ENCODE data around the gene VAV3. TPM values are rescaled to one million over a fixed set of nuclear protein-coding genes. Genes with fewer than 3 reads are reported as not detected.
A peak's percentile ranks its signal among the peaks of the same experiment; 100 is the strongest.

VAV3 gene
- total RNA-seq, 2 experiments from 2014 or later = 1.3 to 1.9 TPM

- no peak for ATAC-seq
- no peak for DNase-seq
- intact Hi-C loops (cut with DNase I, micrococcal nuclease) = no loop called here
- Mint-ChIP-seq H3K9me3 (ENCODE audit: low read depth) (no peaks in the 10 kb centered on the region), H3K4me3 (no peak overlapping the region), H3K27ac (no peak overlapping the region), H3K4me1 (peaks cover 14% of the 10 kb centered on the region), H3K27me3 (peaks cover 2% of the 10 kb centered on the region), H3K36me3 (ENCODE audit: low read depth) (no peaks in the 10 kb centered on the region)
- ChIA-PET CTCF (no interaction called here), POLR2A (no interaction called here)
These were observed 154.6 kb downstream of the VAV3 start for GRCh38 chr1:107810291-107810951.

GRCh38 chr1:107807855-107808254, 157.1 kb downstream of the VAV3 start:
- ChIA-PET CTCF (interaction anchor here (0.7 kb wide), 1 partner anchor 141 kb away, joined by 3 read pairs; no protein-coding TSS in a partner anchor), POLR2A (no interaction called here)
- H3K27ac Mint-ChIP-seq = no peak overlapping the region
- no peak overlapping the region for H3K4me3 Mint-ChIP-seq
- peaks cover 2% of the 10 kb centered on the region for H3K27me3 Mint-ChIP-seq
- intact Hi-C loops (cut with DNase I, micrococcal nuclease) = no loop called here
- H3K4me1 Mint-ChIP-seq = peaks cover 38% of the 10 kb centered on the region
- no peaks in the 10 kb centered on the region for H3K36me3 Mint-ChIP-seq (ENCODE audit: low read depth)
- ATAC-seq (no peak), DNase-seq (no peak)
- H3K9me3 Mint-ChIP-seq (ENCODE audit: low read depth) = no peaks in the 10 kb centered on the region

DNA sequence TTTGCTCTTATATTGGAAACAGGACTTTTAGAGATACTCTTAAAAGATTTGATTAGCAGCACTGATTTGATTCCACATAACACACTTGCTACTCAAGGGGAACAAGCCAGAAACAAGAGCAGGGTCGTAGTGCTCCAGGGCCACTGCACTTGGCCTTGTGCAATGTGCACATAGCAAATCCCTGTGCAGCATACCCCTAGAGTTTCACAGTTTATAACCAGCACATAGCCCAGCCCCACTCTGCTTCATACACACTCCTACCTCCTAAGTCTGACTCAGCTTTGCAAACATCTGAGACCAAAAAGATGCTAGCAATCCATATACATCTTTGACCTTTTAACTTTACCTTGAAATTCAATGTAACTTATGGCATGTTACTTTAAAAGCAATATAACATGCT, 157.6 kb downstream of the VAV3 start:
- Mint-ChIP-seq H3K27ac (no peak overlapping the region), H3K4me3 (no peak overlapping the region), H3K27me3 (peaks cover 2% of the 10 kb centered on the region), H3K9me3 (ENCODE audit: low read depth) (no peaks in the 10 kb centered on the region), H3K4me1 (peaks cover 38% of the 10 kb centered on the region), H3K36me3 (ENCODE audit: low read depth) (no peaks in the 10 kb centered on the region)
- intact Hi-C loops (cut with DNase I, micrococcal nuclease) = no loop called here
- CTCF ChIA-PET = no interaction called here
- ATAC-seq = no peak
- no peak for DNase-seq
- POLR2A ChIA-PET = no interaction called here

DNA sequence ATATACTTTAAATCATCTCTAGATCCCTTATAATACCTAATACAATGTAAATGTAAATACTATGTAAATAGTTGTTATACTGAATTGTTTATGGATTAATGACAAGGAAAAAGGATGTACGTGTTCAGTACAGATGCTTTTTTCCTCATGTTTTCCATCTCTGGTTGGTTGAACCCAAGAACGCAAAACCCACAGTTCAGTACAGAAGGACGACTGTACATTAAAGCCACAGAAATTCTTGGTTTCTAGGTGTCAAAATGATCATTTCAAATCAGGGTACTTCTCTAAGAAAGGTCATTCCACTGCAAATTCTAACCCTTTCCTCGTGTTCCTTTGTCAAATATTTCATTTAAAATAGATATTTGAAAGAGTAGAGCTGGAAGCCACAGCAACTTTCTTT, 158.1 kb downstream of the VAV3 start:
- CTCF ChIA-PET = no interaction called here
- DNase-seq = no peak
- H3K4me3 Mint-ChIP-seq = no peak overlapping the region
- H3K36me3 Mint-ChIP-seq (ENCODE audit: low read depth) = no peaks in the 10 kb centered on the region
- peaks cover 38% of the 10 kb centered on the region for H3K4me1 Mint-ChIP-seq
- intact Hi-C loops (cut with DNase I, micrococcal nuclease) = no loop called here
- POLR2A ChIA-PET = no interaction called here
- no peak overlapping the region for H3K27ac Mint-ChIP-seq
- no peak for ATAC-seq
- no peaks in the 10 kb centered on the region for H3K9me3 Mint-ChIP-seq (ENCODE audit: low read depth)
- peaks cover 2% of the 10 kb centered on the region for H3K27me3 Mint-ChIP-seq

- Mint-ChIP-seq H3K4me1 (peaks cover 32% of the 10 kb centered on the region), H3K27ac (peak overlapping the region; percentile 74)
These were observed 160.2 kb downstream of the VAV3 start for GRCh38 chr1:107804741-107805140.

GRCh38 chr1:107804134-107804533, 160.8 kb downstream of the VAV3 start:
- H3K9me3 Mint-ChIP-seq (ENCODE audit: low read depth) = no peaks in the 10 kb centered on the region
- peaks cover 33% of the 10 kb centered on the region for H3K4me1 Mint-ChIP-seq
- ChIA-PET CTCF (no interaction called here), POLR2A (no interaction called here)
- peak; percentile 74 for ATAC-seq
- no peak for DNase-seq
- no peaks in the 10 kb centered on the region for H3K36me3 Mint-ChIP-seq (ENCODE audit: low read depth)
- H3K4me3 Mint-ChIP-seq = no peak overlapping the region
- no peaks in the 10 kb centered on the region for H3K27me3 Mint-ChIP-seq
- intact Hi-C loops (cut with DNase I, micrococcal nuclease) = no loop called here
- peak overlapping the region; percentile 5 for H3K27ac Mint-ChIP-seq

More at GRCh38 chr1:107804741-107805140, 160.2 kb downstream of the VAV3 start:
- no peak for ATAC-seq
- Mint-ChIP-seq H3K9me3 (ENCODE audit: low read depth) (no peaks in the 10 kb centered on the region), H3K27me3 (no peaks in the 10 kb centered on the region), H3K36me3 (ENCODE audit: low read depth) (no peaks in the 10 kb centered on the region), H3K4me3 (no peak overlapping the region)
- CTCF ChIA-PET = interaction anchor here (0.7 kb wide), 1 partner anchor 23 kb away, joined by 3 read pairs; no protein-coding TSS in a partner anchor
- POLR2A ChIA-PET = no interaction called here
- intact Hi-C loops (cut with DNase I, micrococcal nuclease) = no loop called here
- no peak for DNase-seq

DNA sequence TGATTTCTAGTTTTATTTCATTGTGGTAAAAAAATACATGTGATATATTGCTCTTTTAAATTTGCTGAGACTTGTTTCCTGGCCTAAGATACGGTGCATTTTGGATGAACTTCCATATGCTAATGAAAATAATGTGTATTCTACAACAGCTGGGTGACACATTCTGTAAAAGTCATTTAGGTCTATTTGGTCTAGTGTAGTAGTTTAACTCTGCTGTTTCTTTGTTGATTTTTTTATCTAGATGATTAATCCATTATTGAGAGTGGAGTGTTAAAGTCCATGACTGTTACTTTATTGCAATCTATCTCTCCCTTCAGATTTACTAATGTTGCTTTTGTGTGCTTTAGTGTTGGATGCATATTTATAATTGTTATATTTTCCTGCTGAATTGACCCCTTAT, 161.4 kb downstream of the VAV3 start:
- H3K4me3 Mint-ChIP-seq = no peak overlapping the region

GRCh38 chr1:107802654-107803053, 162.3 kb downstream of the VAV3 start:
- ATAC-seq = no peak
- no peak overlapping the region for H3K27ac Mint-ChIP-seq
- H3K9me3 Mint-ChIP-seq (ENCODE audit: low read depth) = no peaks in the 10 kb centered on the region
- intact Hi-C loops (cut with DNase I, micrococcal nuclease) = no loop called here
- ChIA-PET CTCF (no interaction called here), POLR2A (no interaction called here)
- H3K4me3 Mint-ChIP-seq = no peak overlapping the region
- no peaks in the 10 kb centered on the region for H3K36me3 Mint-ChIP-seq (ENCODE audit: low read depth)
- H3K4me1 Mint-ChIP-seq = peaks cover 33% of the 10 kb centered on the region
- no peaks in the 10 kb centered on the region for H3K27me3 Mint-ChIP-seq
- no peak for DNase-seq

More for the DNA sequence above, 161.4 kb downstream of the VAV3 start:
- Mint-ChIP-seq H3K4me1 (peaks cover 33% of the 10 kb centered on the region), H3K27ac (no peak overlapping the region), H3K9me3 (ENCODE audit: low read depth) (no peaks in the 10 kb centered on the region), H3K27me3 (no peaks in the 10 kb centered on the region), H3K36me3 (ENCODE audit: low read depth) (no peaks in the 10 kb centered on the region)
- intact Hi-C loops (cut with DNase I, micrococcal nuclease) = no loop called here
- DNase-seq (no peak), ATAC-seq (no peak)
- ChIA-PET CTCF (no interaction called here), POLR2A (no interaction called here)

DNA sequence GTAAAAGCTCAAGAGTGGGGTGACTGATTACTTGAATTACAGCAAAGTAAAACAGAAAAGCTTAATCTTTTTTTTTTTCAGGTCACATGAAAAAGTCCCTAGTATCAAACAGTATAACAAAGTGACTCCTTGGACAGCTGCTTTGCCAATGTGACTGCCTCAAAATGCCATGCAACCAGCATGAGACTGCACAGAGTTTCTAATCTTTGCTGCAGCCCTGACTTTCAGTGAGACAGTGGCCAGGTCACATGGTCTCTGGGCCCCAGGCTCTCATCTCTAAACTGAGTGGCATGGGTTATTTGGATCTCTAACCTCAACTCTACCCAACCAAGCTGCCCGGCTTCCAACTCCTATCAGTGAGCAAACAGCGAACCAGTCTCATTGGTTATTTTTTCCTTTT, 169.0 kb downstream of the VAV3 start:
- H3K4me3 Mint-ChIP-seq = no peak overlapping the region
- H3K27ac Mint-ChIP-seq = peak overlapping the region; percentile 48
- peak; percentile 72 for ATAC-seq
- no peaks in the 10 kb centered on the region for H3K36me3 Mint-ChIP-seq (ENCODE audit: low read depth)
- POLR2A ChIA-PET = no interaction called here
- peaks cover 31% of the 10 kb centered on the region for H3K4me1 Mint-ChIP-seq
- no peaks in the 10 kb centered on the region for H3K9me3 Mint-ChIP-seq (ENCODE audit: low read depth)
- intact Hi-C loops (cut with DNase I, micrococcal nuclease) = no loop called here
- DNase-seq = peak; percentile 18
- CTCF ChIA-PET = interaction anchor here (0.6 to 5.0 kb wide), 3 partner anchors 13 to 324 kb away, joined by 3 to 39 read pairs (median 3); no protein-coding TSS in a partner anchor
- no peaks in the 10 kb centered on the region for H3K27me3 Mint-ChIP-seq

GRCh38 chr1:107795441-107795840, 169.5 kb downstream of the VAV3 start:
- H3K4me3 Mint-ChIP-seq = no peak overlapping the region
- POLR2A ChIA-PET = no interaction called here
- peak; percentile 48 for ATAC-seq

GRCh38 chr1:107794571-107794970, 170.4 kb downstream of the VAV3 start:
- Mint-ChIP-seq H3K27ac (no peak overlapping the region), H3K9me3 (ENCODE audit: low read depth) (no peaks in the 10 kb centered on the region), H3K27me3 (no peaks in the 10 kb centered on the region), H3K4me3 (no peak overlapping the region), H3K36me3 (ENCODE audit: low read depth) (no peaks in the 10 kb centered on the region), H3K4me1 (peaks cover 37% of the 10 kb centered on the region)
- CTCF ChIA-PET = interaction anchor here (1.3 to 5.0 kb wide), 3 partner anchors 11 to 333 kb away, joined by 3 to 39 read pairs (median 5); no protein-coding TSS in a partner anchor
- ATAC-seq = no peak
- DNase-seq = no peak
- POLR2A ChIA-PET = no interaction called here
- intact Hi-C loops (cut with DNase I, micrococcal nuclease) = loop anchor here in 1 of 2 experiments (5.0 kb wide), 1 partner anchor 88 kb away; no protein-coding TSS in a partner anchor

More at GRCh38 chr1:107795441-107795840, 169.5 kb downstream of the VAV3 start:
- H3K27ac Mint-ChIP-seq = peak overlapping the region; percentile 48
- no peak for DNase-seq
- CTCF ChIA-PET = interaction anchor here (0.6 to 5.0 kb wide), 4 partner anchors 12 to 325 kb away, joined by 3 to 39 read pairs (median 3); no protein-coding TSS in a partner anchor
- no peaks in the 10 kb centered on the region for H3K27me3 Mint-ChIP-seq
- H3K4me1 Mint-ChIP-seq = peaks cover 33% of the 10 kb centered on the region
- H3K9me3 Mint-ChIP-seq (ENCODE audit: low read depth) = no peaks in the 10 kb centered on the region
- H3K36me3 Mint-ChIP-seq (ENCODE audit: low read depth) = no peaks in the 10 kb centered on the region
- intact Hi-C loops (cut with DNase I, micrococcal nuclease) = no loop called here

DNA sequence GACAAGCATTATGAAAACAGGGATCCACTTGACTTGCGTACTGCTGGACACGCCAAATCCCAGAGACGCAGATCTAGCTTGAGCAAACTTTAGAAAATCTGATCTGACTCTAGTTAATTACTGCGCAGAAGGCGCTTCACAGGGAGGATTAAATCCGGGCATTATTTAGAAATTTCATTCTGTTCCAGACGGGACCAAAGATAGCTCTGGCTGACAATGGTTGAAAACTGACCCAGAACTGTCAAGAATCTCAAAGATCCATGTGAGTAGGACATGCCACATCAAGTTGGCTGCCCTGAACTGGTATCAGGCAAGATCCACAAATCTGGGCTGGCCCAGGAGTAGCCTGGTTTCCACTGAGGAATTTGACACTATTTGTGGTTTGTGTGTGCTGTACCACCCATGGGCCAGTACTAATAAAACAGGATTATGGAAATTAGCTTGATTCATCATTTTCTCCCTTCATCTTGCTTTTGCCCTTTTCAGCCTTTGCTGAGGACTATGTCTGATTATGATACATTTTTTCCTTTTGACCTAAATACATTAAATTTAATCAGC, 171.0 kb downstream of the VAV3 start:
- H3K27ac Mint-ChIP-seq = no peak overlapping the region
- H3K4me3 Mint-ChIP-seq = no peak overlapping the region
- intact Hi-C loops (cut with DNase I, micrococcal nuclease) = loop anchor here in 1 of 2 experiments (5.0 kb wide), 1 partner anchor 88 kb away; no protein-coding TSS in a partner anchor
- ATAC-seq = no peak
- peaks cover 42% of the 10 kb centered on the region for H3K4me1 Mint-ChIP-seq
- H3K9me3 Mint-ChIP-seq (ENCODE audit: low read depth) = no peaks in the 10 kb centered on the region
- no peaks in the 10 kb centered on the region for H3K36me3 Mint-ChIP-seq (ENCODE audit: low read depth)
- DNase-seq = no peak
- no peaks in the 10 kb centered on the region for H3K27me3 Mint-ChIP-seq
- POLR2A ChIA-PET = interaction anchor here (0.5 to 0.6 kb wide), 2 partner anchors 11 to 170 kb away, joined by 4 read pairs; no protein-coding TSS in a partner anchor
- CTCF ChIA-PET = interaction anchor here (1.7 to 5.0 kb wide), 2 partner anchors 11 to 333 kb away, joined by 5 to 39 read pairs; no protein-coding TSS in a partner anchor
